Skin of body (tissue), 2 donors: ENCODE results near the gene HADHA. TPM values are rescaled to one million over a fixed set of nuclear protein-coding genes. Genes with fewer than 3 reads are reported as not detected.

Experiments used
- DNase-seq: peaks from one replicate; lab custom pipeline; 2025; lab: John Stamatoyannopoulos, UW
- total RNA-seq: library from RNA; depleted of rRNA; stranded (reverse); fragments of >200 nt; gene quantifications from one replicate; pipeline ENCODE4 v1.2.3, GENCODE V29; 2014

HADHA gene
- total RNA-seq, 1 donor from 2014 or later: 136 TPM

- DNase-seq: no peak
These were observed 1.4 kb upstream of the HADHA start for GRCh38 chr2:26245810-26246209.

GRCh38 chr2:26245231-26245732 lies 850 bp upstream of the HADHA start:
- DNase-seq: no peak

DNA sequence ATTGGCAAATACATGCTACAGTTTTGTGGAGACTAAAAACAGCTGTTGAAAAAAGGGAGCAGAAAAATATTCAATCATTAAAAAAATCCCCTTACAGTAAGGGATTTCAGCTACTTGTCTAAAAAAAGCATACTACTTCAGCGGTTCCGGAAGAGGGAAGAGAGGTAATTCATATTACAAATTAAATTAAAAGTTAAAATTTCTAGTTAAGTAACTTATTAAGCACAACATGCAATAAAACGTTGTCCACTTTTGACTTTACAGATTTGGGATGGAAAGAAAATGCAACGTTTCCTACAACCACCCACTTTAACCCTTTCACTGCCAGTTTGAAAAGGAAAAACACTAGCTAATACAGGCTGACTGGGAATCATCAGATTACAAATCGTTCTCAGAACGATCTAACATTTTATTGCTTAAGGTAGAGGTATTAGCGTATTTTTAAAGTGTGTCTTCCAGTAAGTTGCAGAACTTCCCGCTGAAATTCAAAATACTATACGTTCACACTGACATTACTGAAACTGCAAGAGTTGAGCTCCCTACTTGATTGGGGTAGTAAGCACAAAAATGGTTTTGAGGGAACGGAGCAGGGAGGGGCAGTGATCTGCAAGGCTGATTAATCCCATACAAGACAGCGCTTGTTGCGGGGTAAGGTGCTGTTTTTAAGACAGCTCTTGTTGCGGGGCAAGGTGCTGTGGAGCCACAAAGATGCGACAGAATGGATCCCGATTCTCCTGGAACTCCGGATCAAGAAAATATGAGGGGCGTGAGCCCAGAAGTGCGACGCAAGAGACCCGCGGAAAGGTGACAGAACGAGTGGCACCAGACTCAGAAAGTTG lies 743 bp downstream of the HADHA start:
- DNase-seq: peak; percentile 61

DNA sequence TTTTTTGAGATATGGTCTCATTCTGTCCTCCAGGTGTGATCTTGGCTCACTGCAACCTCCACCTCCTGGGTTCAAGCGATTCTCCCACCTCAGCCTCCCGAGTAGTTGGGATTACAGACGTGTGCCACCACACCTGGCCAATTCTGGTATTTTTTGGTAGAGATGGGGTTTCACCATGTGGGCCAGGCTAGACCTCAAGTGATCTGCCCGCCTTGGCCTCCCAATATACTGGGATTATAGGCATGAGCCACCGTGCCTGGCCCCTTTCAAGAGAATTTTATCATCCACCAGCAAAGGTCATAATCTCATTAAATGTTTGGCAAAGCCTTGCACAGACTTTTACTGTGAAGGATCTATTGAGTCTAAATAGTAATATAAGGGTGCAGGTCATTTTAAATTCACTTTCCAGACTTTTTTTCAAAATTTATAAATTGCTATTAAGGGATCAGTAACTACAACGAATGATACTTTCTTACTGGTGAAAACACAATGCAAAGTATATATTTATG lies 2.5 kb downstream of the HADHA start:
- DNase-seq: no peak

GRCh38 chr2:26238311-26238958 lies 6.0 kb downstream of the HADHA start:
- peak; percentile 73 for DNase-seq

DNA sequence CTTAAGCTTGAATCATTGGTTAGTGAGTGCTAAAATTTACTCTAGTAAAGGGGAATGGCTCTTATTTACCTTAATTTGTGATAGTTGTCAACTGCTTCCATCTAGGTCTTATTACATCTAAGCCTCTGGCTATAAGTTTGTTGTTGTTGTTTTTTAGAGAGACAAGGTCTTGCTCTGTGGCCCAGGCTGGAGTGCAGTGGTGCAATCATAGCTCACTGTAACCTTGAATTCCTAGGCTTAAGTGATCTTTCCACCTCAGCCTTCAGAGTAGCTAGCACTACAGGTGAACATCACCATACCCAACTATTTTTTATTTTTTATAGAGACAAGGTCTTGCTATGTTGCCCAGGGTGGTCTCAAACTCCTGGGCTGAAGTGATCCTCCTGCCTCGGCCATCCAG lies 6.6 kb downstream of the HADHA start:
- no peak for DNase-seq

DNA sequence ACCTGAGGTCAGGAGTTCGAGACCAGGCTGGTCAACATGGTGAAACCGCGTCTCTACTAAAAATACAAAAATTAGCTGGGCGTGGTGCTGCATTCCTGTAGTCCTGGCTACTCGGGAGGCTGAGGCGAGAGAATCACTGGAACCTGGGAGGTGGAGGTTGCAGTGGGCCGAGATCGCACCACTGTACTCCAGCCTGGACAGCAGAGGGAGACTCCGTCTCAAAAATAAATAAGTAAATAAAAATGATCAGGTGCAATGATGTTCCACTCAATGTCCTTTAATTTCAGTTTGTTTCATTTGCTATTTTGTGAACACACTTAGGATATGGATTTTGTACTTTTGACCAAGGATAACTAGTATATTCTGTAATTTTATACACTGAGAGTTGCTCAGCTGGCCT lies 9.3 kb downstream of the HADHA start:
- no peak for DNase-seq

DNA sequence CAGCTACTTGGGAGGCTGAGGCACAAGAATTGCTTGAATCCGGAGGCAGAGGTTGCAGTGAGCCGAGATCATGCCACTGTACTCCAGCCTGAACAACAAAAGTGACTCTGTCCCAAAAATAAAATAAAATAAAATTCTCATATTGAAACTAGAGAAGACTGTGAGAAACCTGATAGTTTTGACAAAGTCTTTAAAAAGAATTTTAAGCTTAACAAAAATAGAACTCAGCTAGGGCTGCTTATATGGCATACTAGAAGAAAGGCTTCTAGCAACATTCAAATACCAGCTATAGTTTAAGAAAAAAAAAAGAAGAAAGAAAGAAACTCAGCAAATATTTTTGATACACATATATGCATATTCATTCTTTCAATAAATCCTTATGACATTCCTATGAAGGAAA lies 13.6 kb downstream of the HADHA start:
- no peak for DNase-seq

DNA sequence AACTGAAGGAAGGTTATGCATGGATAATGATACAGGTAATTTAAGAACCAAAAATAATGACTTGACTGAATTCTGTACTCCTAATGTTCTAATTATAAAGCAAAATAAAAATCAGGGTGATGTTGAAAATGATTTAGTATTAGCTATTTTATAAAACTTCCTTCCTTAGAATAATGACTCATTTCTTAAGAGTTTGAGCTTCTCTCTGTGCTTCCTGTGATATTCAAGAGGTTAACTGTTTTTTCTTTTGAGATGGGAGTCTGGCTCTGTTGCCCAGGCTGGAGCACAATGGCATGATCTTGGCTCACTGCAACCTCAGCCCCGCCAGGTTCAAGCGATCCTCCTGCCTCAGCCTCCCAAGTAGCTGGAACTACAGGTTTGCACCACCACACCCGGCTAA lies 14.8 kb downstream of the HADHA start:
- no peak for DNase-seq

- no peak for DNase-seq
These were observed 20.3 kb downstream of the HADHA start for GRCh38 chr2:26224095-26224494.

DNA sequence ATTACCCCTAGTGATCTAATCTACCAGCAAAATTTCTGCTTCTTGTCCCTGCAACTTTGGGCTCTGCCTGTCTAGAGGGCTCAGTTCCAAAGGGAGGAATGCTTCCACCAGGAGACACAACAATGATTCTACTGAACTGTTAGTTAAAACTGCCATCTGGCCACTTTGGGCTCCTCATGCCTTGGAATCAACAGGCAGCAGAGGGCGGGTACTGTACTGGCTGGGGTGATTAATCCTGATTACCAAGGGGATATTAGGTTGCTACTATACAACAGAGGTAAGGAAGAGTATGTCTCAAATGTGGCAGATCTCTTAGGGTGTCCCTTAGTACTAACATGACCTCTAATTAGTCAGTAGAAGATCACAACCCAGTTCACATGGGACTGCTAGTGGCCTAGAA lies 21.4 kb downstream of the HADHA start:
- no peak for DNase-seq

- no peak for DNase-seq
These were observed 26.7 kb downstream of the HADHA start for GRCh38 chr2:26217720-26218119.

- DNase-seq: no peak
These were observed 27.8 kb downstream of the HADHA start for GRCh38 chr2:26216587-26216986.

GRCh38 chr2:26215833-26216232 lies 28.6 kb downstream of the HADHA start:
- DNase-seq: no peak

DNA sequence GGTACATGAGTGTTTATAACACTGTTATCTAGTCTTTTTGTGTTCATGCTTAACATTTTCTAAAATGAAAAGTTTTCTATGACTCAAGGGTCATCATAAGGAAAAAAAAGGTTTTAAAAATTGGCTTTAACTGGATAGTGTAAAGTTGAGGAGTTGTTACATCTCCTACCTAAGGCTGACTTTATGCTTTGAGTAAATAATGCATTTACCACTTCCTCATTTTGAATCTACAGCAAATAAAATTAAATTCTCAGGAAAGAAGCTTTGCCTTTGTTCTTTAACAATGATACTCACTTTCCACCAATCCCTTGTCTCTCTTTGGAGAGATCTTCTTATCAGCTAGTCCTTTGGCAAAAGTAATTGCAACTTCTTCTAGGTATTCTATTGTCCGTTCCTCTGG lies 29.7 kb downstream of the HADHA start:
- no peak for DNase-seq

GRCh38 chr2:26212011-26212410 lies 32.4 kb downstream of the HADHA start:
- DNase-seq: no peak

DNA sequence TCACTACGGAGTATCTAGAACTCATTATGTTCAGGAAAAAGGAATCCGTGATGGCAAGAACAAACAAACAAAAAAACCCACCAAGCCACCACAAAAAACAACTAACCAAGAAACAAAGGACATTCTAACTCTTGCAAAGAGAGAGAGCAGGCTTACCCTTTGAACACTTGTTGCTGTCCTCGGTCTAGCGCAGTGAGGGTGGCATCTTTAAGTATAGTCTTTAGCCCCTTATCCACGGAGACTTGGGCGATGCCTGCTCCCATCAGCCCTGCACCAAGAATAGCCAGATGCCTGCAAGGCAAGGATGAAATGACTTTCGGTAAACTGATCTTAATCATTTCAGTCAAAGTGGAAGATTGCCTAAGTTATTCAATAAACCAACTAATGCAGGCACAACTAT lies 40.5 kb downstream of the HADHA start:
- no peak for DNase-seq

DNA sequence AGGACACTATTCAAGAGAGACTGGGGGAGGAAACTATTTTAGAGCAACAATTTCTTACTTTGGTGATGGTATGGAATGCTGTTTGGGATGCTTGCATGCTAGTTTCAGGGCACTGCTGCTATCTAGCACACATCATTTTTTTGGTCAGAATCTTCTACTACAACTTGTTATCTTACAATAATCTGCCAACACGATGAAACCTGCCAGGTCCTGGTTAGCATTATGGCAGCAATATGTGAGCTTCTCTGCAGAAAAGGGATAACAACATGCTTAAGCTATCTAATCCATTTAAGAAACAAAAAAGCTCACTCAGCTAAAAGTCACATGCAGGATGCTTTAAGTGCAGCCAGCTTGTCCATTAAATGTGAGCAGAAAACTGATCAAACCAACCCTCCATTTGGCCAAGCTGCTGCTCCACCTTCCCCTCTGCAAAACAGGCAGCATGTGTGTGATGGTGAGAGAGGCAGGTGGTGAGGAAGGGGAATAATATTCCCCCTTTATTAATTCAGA lies 41.4 kb downstream of the HADHA start:
- DNase-seq: no peak

GRCh38 chr2:26197516-26197915 lies 46.9 kb downstream of the HADHA start:
- DNase-seq: no peak

DNA sequence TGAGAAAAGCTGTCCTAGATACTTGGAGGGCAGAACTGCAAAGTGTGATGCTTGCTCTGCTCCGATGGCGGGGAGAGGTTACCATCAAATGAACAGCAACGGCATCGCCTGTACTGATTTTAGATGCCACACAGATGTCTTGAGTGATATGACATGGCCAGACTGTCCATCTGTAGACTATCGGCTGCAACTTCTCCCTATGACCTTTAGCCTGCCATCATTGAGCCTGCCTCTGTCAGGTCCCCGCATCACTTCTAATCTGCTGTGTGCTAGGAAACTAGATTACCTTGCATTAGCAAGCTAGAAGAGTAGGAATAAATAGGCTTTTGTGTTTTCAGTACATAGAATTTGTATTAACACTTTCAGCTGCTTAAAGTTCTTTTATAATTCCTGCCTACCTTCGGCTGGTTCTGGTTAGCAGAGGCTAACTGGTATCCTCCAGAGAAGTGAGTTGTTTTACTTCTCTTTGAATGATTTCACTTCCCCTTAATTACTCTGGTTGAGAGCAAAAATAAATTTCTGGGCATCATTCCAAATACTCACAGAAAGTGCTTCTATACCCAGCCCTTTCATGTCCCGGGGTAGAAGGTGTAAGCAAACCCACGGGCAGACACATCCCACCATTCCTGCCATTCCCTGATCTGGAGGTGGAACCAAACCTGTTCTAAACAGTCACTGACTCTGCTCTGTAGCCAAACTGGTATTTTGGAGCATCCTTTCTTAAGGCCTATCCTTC lies 47.6 kb downstream of the HADHA start:
- no peak for DNase-seq

- no peak for DNase-seq
These were observed 49.1 kb downstream of the HADHA start for GRCh38 chr2:26195040-26195984.
